HepG2 (cell line): ENCODE data around the gene S100A4. TPM values are rescaled to one million over a fixed set of nuclear protein-coding genes. Genes with fewer than 3 reads are reported as not detected.

Source experiments
- ATAC-seq: fragments of 200-7000 bp; cut with Tn5 transposase; 3 replicates; pipeline ENCODE4 v1.9.1; 2020; ENCODE audit warnings: mild to moderate bottlenecking, moderate library complexity
- BruUV-seq: library from RNA; stranded (reverse); fragments of 400-500 nt; replicated peaks from 2 replicates; lab custom pipeline; 2021; lab: Mats Ljungman, UMichigan
- CTCF ChIA-PET: fragments of 300-600 bp; formaldehyde crosslinking; extraction: SDS; loops from one replicate; lab custom pipeline; 2021; ENCODE audit warnings: low total read pairs, inconsistent platforms, low intra/inter-chr PET ratio; lab: Yijun Ruan, JAX
- POLR2A ChIA-PET: fragments of 350-600 bp; sonication (Branson Sonifier 250); formaldehyde crosslinking; loops from one replicate; lab custom pipeline; 2020; ENCODE audit warnings: antibody characterized with exemption, inconsistent platforms; lab: Yijun Ruan, JAX
- DNase-seq: peaks from one replicate; pipeline ENCODE4 v3.0.0-alpha.2; 2015; ENCODE audit warnings: low spot score
- FAIRE-seq: peaks from 3 replicates; lab custom pipeline; 2011; peaks lifted over from hg19 to GRCh38; lab: Jason Lieb, UNC
- H2AFZ ChIP-seq: one replicate; pipeline ENCODE4 v1.6.1; 2011; ENCODE audit warnings: low read length, inconsistent platforms
- H3K27ac ChIP-seq: fragments of 300-600 bp; 3 replicates; pipeline ENCODE4 v1.8.0; 2011; ENCODE audit warnings: mixed run types, mild to moderate bottlenecking, mixed read lengths, low read length, inconsistent platforms; ENCODE audit not compliant: insufficient read depth; ENCODE audit errors: extremely low read length
- H3K27me3 ChIP-seq, 2 experiments: fragments of 200-600 bp in 1 of 2; 2 replicates in 1 of 2; 3 replicates in 1 of 2; pipeline versions ENCODE4 v1.6.0 to v1.8.0; 2011; ENCODE audit warnings: low read length in 2 of 2, mild to moderate bottlenecking in 2 of 2, moderate library complexity in 2 of 2, inconsistent platforms in 1 of 2; ENCODE audit not compliant: insufficient read depth in 2 of 2, control insufficient read depth in 1 of 2
- H3K36me3 ChIP-seq, 2 experiments: fragments of 200-600 bp in 1 of 2; replicated peaks in 1 of 2; 2 replicates in 1 of 2; 3 replicates in 1 of 2; pipeline versions ENCODE4 v1.5.1 to v1.8.0; 2011; ENCODE audit warnings: low read length in 2 of 2, inconsistent platforms in 1 of 2; ENCODE audit not compliant: insufficient read depth in 2 of 2, control insufficient read depth in 1 of 2
- H3K4me1 ChIP-seq: 2 replicates; pipeline ENCODE4 v1.5.1; 2012; ENCODE audit warnings: low read length, inconsistent platforms; ENCODE audit not compliant: insufficient read depth
- H3K4me2 ChIP-seq: 2 replicates; pipeline ENCODE4 v1.6.0; 2011; ENCODE audit warnings: low read depth, low read length, inconsistent platforms
- H3K4me3 ChIP-seq, 3 experiments: fragments of 200-600 bp in 1 of 3; sonication (generic), shearing (Covaris generic) in 1 of 3; replicated peaks in 1 of 3; 2 replicates each; pipeline ENCODE4 v1.5.1; 2011 to 2016; ENCODE audit warnings: low read length in 3 of 3, inconsistent platforms in 2 of 3, low read depth in 2 of 3, mild to moderate bottlenecking in 2 of 3, control low read depth in 1 of 3, mixed read lengths in 1 of 3; ENCODE audit not compliant: insufficient read depth in 1 of 3
- H3K79me2 ChIP-seq: one replicate; pipeline ENCODE4 v1.6.1; 2011; ENCODE audit warnings: low read length, inconsistent platforms; ENCODE audit not compliant: insufficient read depth
- H3K9ac ChIP-seq: 2 replicates; pipeline ENCODE4 v1.6.0; 2011; ENCODE audit warnings: mild to moderate bottlenecking, low read depth, low read length, inconsistent platforms; ENCODE audit not compliant: insufficient read depth
- H3K9me3 ChIP-seq: 2 replicates; pipeline ENCODE4 v1.5.1; 2012; ENCODE audit warnings: mild to moderate bottlenecking, low read length
- H4K20me1 ChIP-seq: 2 replicates; pipeline ENCODE4 v1.6.0; 2011; ENCODE audit warnings: inconsistent platforms, mild to moderate bottlenecking, low read length, moderate library complexity; ENCODE audit not compliant: insufficient read depth
- ARHGAP35 ChIP-seq: sonication (generic); formaldehyde crosslinking; IDR thresholded peaks from 2 replicates; pipeline ENCODE4 v1.9.0; 2022; ENCODE audit warnings: mild to moderate bottlenecking, inconsistent platforms, moderate library complexity, missing genetic modification reagents, borderline replicate concordance
- ZKSCAN1 ChIP-seq: fragments of 150-350 bp; IDR thresholded peaks from 2 replicates; pipeline ENCODE4 v1.6.1; 2014; ENCODE audit warnings: low read length
- WGBS: methylation state at CpG from one replicate; pipeline ENCODE4 v1.1.6; 2017; ENCODE audit warnings: low lambda C conversion rate; 5-methylcytosine and 5-hydroxymethylcytosine counted together
- in situ Hi-C: cut with HindIII; loops from 2 replicates; pipeline ENCODE4 v1.10.0; 2017; ENCODE audit warnings: low pct_unique_long_range_greater_than_20kb; ENCODE audit not compliant: extremely low pct_ligation_motif_present
- intact Hi-C: fragments of 100-400 bp; cut with micrococcal nuclease; formaldehyde crosslinking; loops from one replicate; pipeline ENCODE4 v1.10.0; 2022; ENCODE audit not compliant: unreplicated experiment
- polyA plus RNA-seq, 8 experiments: library from polyadenylated mRNA; depleted of rRNA in 3 of 8; stranded (reverse) in 7 of 8; unstranded in 1 of 8; fragments of >200 nt; fragmentation: Illumina TruSeq in 4 of 8; extraction: Trizol in 4 of 8; gene quantifications; 2 replicates each; pipeline versions ENCODE4 v1.2.1 to v1.2.3, GENCODE V29; 2011 to 2016; ENCODE audit warnings: low read depth in 4 of 8, missing spikeins in 1 of 8, mixed read lengths in 1 of 8; ENCODE audit not compliant: insufficient read depth in 1 of 8
- total RNA-seq, 5 experiments: library from RNA; depleted of rRNA; stranded (reverse); fragments of >200 nt; fragmentation: Illumina TruSeq; extraction: Trizol; gene quantifications; 2 replicates each; pipeline ENCODE4 v1.2.3, GENCODE V29; 2016; ENCODE audit warnings: low read depth in 1 of 5
- TF ChIP-seq, protein P1 (sequence below), 2 experiments: sonication (generic) in 1 of 2; formaldehyde crosslinking in 1 of 2; IDR thresholded peaks; 2 replicates each; pipeline versions ENCODE4 v1.4.0 to v1.6.1; 2016 to 2020; ENCODE audit warnings: borderline replicate concordance in 1 of 2, low read depth in 1 of 2, mild to moderate bottlenecking in 1 of 2, missing genetic modification reagents in 1 of 2
- TF ChIP-seq, protein P2 (sequence below): sonication (generic); formaldehyde crosslinking; IDR thresholded peaks from 2 replicates; pipeline ENCODE4 v1.5.1; 2020; ENCODE audit warnings: missing genetic modification reagents, mild to moderate bottlenecking, borderline replicate concordance
- TF ChIP-seq, protein P3 (sequence below), 2 experiments: fragments of 450-650 bp in 1 of 2; sonication (generic) in 1 of 2; formaldehyde crosslinking in 1 of 2; IDR thresholded peaks; 2 replicates each; pipeline versions ENCODE4 v1.6.1 to v1.8.0; 2016 to 2022; ENCODE audit warnings: antibody characterized with exemption in 1 of 2, mild to moderate bottlenecking in 1 of 2, missing genetic modification reagents in 1 of 2

Gene S100A4
- total and polyA plus RNA-seq, 2 of the 13 experiments (the other 11 are each of a cell fraction or from before 2014, with no cell fraction given) = 12.9 to 20.2 TPM

DNA sequence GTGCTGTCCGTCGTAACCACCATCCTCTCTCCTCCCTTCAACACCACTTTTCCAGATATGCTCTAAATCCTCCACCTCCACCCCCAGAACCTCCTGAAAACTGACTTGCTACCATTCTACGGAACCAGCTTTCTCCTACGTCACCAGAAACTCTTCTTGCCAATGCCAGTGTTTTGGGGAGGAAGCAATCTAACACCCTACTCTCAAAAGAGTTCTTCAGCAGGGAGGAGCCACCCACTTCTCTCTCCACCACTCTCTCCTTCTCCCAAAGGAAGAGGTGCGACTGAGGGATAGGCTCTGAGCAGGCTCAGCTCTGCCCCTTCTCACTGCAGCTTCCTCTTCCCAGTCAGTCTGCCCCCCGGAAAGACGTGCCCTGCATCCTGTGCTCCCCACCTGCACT lies 26.1 kb upstream of the S100A4 start:
- Histone ChIP-seq H2AFZ (no peak overlapping the region), H3K4me2 (no peak overlapping the region), H3K27me3 (no peaks in the 10 kb centered on the region), H3K9ac (no peak overlapping the region), H3K4me3 (no peak overlapping the region), H3K4me1 (peaks cover 49% of the 10 kb centered on the region), H3K36me3 (no peaks in the 10 kb centered on the region), H3K79me2 (no peaks in the 10 kb centered on the region), H3K9me3 (no peaks in the 10 kb centered on the region), H4K20me1 (no peaks in the 10 kb centered on the region), H3K27ac (no peak overlapping the region)
- BruUV-seq = no TSS peak
- ChIA-PET POLR2A (interaction anchor here (1.0 to 1.8 kb wide), 5 partner anchors 56 to 100 kb away, joined by 3 to 17 read pairs (median 4); partner anchors contain the start of genes CHTOP, S100A1 and S100A13), CTCF (interaction anchor here (1.2 to 2.8 kb wide), 4 partner anchors 56 to 178 kb away, joined by 4 to 18 read pairs (median 6); partner anchors contain the start of genes S100A1 and S100A13)
- intact Hi-C loops (loop anchor here (1.0 kb wide), 3 partner anchors 56 to 197 kb away; partner anchors contain the start of gene S100A13), in situ Hi-C loops (loop anchor here (5.0 kb wide), 1 partner anchor 56 kb away; the partner anchor contains the start of genes S100A1 and S100A13)
- no peak for FAIRE-seq
- ATAC-seq = no peak
- DNase-seq = no peak
- WGBS = 35% methylated on average over 7 of the region's 7 CpGs
- no peak for TF ChIP-seq ZKSCAN1
- TF ChIP-seq, protein P1, sequence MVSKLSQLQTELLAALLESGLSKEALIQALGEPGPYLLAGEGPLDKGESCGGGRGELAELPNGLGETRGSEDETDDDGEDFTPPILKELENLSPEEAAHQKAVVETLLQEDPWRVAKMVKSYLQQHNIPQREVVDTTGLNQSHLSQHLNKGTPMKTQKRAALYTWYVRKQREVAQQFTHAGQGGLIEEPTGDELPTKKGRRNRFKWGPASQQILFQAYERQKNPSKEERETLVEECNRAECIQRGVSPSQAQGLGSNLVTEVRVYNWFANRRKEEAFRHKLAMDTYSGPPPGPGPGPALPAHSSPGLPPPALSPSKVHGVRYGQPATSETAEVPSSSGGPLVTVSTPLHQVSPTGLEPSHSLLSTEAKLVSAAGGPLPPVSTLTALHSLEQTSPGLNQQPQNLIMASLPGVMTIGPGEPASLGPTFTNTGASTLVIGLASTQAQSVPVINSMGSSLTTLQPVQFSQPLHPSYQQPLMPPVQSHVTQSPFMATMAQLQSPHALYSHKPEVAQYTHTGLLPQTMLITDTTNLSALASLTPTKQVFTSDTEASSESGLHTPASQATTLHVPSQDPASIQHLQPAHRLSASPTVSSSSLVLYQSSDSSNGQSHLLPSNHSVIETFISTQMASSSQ (IDR thresholded peaks at IDR 0.05; ENCODE audit: low read depth) = no peak
- TF ChIP-seq, protein P1 (CRISPR knock-in tag; IDR thresholded peaks at IDR 0.05; ENCODE audit: borderline replicate concordance) = no peak
- TF ChIP-seq ARHGAP35 = no peak
- TF ChIP-seq, protein P2, sequence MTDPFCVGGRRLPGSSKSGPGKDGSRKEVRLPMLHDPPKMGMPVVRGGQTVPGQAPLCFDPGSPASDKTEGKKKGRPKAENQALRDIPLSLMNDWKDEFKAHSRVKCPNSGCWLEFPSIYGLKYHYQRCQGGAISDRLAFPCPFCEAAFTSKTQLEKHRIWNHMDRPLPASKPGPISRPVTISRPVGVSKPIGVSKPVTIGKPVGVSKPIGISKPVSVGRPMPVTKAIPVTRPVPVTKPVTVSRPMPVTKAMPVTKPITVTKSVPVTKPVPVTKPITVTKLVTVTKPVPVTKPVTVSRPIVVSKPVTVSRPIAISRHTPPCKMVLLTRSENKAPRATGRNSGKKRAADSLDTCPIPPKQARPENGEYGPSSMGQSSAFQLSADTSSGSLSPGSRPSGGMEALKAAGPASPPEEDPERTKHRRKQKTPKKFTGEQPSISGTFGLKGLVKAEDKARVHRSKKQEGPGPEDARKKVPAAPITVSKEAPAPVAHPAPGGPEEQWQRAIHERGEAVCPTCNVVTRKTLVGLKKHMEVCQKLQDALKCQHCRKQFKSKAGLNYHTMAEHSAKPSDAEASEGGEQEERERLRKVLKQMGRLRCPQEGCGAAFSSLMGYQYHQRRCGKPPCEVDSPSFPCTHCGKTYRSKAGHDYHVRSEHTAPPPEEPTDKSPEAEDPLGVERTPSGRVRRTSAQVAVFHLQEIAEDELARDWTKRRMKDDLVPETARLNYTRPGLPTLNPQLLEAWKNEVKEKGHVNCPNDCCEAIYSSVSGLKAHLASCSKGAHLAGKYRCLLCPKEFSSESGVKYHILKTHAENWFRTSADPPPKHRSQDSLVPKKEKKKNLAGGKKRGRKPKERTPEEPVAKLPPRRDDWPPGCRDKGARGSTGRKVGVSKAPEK = no peak
- TF ChIP-seq, protein P3, sequence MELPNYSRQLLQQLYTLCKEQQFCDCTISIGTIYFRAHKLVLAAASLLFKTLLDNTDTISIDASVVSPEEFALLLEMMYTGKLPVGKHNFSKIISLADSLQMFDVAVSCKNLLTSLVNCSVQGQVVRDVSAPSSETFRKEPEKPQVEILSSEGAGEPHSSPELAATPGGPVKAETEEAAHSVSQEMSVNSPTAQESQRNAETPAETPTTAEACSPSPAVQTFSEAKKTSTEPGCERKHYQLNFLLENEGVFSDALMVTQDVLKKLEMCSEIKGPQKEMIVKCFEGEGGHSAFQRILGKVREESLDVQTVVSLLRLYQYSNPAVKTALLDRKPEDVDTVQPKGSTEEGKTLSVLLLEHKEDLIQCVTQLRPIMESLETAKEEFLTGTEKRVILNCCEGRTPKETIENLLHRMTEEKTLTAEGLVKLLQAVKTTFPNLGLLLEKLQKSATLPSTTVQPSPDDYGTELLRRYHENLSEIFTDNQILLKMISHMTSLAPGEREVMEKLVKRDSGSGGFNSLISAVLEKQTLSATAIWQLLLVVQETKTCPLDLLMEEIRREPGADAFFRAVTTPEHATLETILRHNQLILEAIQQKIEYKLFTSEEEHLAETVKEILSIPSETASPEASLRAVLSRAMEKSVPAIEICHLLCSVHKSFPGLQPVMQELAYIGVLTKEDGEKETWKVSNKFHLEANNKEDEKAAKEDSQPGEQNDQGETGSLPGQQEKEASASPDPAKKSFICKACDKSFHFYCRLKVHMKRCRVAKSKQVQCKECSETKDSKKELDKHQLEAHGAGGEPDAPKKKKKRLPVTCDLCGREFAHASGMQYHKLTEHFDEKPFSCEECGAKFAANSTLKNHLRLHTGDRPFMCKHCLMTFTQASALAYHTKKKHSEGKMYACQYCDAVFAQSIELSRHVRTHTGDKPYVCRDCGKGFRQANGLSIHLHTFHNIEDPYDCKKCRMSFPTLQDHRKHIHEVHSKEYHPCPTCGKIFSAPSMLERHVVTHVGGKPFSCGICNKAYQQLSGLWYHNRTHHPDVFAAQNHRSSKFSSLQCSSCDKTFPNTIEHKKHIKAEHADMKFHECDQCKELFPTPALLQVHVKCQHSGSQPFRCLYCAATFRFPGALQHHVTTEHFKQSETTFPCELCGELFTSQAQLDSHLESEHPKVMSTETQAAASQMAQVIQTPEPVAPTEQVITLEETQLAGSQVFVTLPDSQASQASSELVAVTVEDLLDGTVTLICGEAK (IDR thresholded peaks at IDR 0.05) = no peak
- TF ChIP-seq, protein P3 (CRISPR knock-in tag; IDR thresholded peaks at IDR 0.05) = no peak
